GM18526 (cell line): ENCODE data around the gene NPC1L1.

Experiments
- POLR2A ChIP-seq: IDR thresholded peaks from 3 replicates; pipeline ENCODE4 v1.6.1; 2011; ENCODE audit not compliant: insufficient read length; ENCODE audit errors: extremely low read depth

NPC1L1 gene, protein sequence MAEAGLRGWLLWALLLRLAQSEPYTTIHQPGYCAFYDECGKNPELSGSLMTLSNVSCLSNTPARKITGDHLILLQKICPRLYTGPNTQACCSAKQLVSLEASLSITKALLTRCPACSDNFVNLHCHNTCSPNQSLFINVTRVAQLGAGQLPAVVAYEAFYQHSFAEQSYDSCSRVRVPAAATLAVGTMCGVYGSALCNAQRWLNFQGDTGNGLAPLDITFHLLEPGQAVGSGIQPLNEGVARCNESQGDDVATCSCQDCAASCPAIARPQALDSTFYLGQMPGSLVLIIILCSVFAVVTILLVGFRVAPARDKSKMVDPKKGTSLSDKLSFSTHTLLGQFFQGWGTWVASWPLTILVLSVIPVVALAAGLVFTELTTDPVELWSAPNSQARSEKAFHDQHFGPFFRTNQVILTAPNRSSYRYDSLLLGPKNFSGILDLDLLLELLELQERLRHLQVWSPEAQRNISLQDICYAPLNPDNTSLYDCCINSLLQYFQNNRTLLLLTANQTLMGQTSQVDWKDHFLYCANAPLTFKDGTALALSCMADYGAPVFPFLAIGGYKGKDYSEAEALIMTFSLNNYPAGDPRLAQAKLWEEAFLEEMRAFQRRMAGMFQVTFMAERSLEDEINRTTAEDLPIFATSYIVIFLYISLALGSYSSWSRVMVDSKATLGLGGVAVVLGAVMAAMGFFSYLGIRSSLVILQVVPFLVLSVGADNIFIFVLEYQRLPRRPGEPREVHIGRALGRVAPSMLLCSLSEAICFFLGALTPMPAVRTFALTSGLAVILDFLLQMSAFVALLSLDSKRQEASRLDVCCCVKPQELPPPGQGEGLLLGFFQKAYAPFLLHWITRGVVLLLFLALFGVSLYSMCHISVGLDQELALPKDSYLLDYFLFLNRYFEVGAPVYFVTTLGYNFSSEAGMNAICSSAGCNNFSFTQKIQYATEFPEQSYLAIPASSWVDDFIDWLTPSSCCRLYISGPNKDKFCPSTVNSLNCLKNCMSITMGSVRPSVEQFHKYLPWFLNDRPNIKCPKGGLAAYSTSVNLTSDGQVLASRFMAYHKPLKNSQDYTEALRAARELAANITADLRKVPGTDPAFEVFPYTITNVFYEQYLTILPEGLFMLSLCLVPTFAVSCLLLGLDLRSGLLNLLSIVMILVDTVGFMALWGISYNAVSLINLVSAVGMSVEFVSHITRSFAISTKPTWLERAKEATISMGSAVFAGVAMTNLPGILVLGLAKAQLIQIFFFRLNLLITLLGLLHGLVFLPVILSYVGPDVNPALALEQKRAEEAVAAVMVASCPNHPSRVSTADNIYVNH (N-terminal part only)

DNA sequence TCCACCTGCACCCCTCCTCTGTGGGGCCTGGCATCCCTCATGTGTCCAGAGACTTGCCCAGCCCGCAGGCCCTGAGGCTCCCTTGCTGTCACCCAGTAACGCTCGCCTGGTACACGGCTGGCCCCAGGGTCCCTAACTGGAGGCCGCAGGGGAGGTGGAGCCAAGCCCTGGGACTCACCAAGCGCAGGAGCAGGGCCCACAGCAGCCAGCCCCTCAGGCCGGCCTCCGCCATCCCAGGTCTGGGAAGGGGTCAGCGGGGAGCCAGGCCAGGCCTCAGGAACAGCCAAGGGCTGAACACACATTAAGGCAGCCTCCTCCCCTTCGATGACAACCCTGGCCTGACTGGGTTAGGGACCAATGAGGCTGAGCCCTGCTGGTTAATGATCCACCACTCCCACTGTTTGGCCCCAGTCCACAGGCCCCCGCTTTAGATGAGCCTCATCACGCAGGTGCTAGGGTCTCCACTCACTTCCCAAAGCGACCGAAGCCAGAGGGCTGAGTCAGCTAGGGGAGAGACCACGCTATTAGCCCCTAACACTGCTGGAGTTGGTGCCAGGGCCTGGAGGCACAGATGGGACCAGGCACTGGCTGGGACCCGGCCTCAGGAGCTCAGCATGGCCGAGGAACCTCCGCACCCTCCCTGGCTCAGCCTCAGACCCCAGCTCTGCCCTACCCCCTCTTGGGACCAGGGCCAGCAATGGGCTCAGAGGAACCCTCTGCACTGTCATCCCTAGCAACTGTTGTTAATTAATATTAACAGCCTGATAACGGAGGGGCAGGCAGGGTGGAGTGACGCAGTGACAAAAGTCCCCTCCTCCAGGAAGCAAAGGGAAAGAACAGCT, at the start of gene NPC1L1:
TSS of gene NPC1L1 (minus strand) at position 303 of the 842 bp plus-strand sequence. CDS start at position 232, 71 bp downstream.
- no peak for TF ChIP-seq POLR2A

DNA sequence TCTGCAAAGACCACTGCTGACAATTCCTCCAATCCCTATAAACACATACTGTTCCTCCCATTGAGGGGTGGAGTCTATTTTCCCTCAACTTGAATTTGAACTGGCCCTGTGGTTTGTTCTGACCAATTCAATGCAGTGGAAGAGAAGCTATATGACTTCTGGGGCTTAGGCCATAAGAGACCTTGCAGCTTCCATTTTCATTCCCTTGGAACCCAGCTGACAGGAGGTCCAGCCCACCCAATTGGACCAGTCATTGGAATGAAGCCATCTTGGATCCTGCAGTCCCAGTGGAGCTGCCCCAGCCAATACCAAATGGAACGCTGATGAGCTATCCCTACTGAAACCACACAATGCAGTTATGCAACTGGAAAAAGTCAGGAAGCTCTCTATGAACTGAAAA, 49.8 kb upstream of the NPC1L1 start:
- TF ChIP-seq POLR2A = no peak

DNA sequence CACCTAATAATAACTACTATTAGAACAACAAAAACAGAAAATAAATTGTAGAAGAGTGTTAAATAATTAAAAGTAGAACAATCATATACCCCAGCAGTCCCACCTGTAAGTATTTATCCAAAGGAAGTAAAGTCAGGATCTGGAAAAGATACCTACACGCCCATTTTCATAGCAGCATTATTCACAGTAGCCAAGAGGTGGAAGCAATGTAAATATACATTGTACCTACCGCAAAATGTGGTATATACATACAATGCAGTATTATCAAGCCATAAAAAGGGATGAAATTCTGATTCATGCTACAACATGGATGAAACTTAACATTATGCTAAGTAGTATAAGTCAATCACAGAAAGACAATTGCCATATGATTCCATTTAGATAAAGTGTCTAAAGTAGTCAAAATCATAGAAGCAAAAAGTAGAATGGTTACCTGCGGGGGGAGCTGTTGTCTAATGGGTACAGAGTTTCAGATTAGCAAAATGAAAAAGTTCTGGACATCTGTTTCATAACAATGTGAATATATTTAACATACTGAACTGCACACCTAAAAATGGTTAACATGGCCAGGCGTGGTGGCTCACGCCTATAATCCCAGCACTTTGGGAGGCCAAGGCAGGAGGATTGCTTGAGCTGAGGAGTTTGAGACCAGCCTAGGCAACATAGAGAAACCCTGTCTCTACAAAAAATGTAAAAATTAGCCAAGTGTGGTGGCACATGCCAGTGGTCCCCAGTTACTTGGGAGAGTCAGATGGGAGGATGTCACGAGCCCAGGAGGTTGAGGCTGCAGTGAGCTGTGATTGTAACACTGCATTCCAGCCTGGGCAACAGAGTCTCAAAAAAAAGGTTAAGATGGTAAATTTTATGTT, 46.9 kb upstream of the NPC1L1 start:
- TF ChIP-seq POLR2A = no peak

DNA sequence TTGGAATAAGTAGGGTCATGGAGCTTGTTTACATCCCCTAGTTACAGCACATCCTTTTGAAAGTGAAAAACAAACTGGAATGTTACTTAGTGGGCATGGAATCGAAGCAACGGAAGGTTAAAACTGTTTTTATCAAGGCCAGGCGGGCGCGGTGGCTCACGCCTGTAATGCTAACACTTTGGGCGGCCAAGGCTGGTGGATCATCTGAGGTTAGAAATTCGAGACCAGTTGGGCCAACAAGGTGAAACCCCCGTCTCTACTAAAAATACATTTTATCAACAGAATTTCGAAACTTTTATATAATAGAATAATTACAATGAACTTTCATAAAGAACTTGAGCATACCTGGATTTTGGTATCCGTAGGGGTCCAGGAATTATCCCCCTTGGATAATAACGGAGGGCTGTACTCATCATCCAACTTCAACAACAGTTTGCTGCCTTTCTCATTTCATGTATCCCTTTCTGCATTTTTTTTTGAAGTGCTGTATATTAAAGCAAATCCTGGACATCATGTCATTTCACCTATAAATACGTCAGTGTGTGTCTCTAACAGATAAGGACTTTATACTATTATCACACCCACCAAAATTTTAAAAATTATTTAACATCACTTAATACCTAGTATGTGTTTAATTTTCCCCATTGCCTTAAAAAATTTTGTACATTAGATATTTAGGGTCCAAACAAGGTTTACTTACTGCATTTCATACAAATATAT, 42.2 kb upstream of the NPC1L1 start:
- TF ChIP-seq POLR2A = no peak

DNA sequence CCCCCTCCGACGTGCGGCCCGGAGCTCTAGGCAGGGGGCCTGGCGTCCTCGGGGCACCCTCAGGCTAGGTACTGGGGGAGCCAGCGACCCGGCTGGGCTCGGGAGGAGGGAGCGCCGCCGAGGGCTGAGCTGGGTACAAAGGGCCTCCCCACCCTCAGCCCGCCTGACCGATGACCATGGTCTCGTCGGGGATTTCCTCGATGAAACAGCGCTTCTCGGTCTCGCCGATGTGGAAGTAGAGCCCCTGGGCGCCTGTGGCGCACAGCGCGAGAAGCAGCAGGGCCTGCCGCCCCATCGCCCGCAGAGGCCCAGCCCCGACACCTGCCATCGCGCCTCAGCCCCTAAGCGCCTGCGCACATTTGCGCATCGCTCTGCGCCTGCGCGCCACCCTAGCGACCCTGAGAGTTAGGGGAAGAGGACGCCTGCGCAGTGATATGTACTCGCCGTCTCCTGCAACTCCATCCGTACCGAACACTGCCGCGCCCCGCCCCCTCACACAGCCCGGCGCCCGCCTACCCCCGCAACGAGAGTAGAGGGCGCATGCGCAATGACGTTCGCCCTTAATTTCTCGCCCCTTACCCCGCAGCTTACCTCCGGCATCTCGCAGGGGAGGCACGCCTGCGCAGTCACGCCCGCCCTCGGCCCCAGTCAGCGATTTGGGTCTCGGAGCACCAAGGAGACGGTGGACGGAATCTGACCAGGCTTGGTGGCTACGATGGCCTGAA, 40.9 kb upstream of the NPC1L1 start, which contains the start of gene TMED4:
TSS of gene TMED4 (minus strand) at position 353 of the 725 bp plus-strand sequence. CDS start at position 328, 25 bp downstream.
- peak; percentile 93 for TF ChIP-seq POLR2A

DNA sequence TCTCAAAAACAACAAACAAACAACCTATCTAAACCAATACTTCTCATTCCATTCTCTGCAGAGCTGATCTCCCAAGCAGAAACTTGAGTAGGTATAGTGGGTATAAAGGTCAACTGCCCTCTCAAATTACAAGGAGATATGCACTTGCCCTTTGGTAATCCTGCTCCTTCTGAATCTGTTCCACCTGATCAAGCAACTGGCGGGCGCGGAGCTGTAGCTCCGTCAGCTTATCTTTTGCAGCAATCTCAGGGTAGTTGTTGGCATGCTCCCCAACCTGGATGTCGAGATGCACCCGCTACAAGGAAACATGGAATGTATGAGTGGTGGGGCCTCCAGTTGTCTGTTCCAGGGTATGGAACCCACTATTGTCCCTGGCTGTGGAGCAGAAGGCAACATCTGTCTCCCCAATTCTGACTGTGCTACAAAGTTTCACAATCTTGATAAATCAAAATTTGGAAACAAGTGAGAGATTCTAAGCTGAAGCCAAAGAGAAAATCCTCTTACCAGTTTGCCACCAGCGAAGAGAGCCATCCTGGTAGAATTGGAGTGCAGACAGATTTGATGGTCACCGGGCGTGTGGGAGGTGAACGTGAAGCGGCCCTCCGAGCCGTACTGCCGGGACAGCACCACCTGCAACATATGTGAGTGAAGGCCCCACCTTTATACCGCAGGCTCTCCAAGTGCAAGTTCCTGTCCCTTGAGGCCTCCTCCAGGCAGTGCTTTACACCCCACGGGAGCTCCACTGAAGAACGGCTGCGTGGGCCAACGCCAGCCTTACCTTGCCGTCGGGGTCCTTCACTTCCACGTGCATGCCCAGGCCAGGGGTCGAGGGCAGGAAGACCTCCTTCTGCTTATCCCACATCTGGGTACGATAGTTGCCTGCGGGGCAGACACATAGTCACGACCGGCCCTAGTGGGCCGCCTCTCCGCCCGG, 40.1 kb upstream of the NPC1L1 start:
- TF ChIP-seq POLR2A = no peak

DNA sequence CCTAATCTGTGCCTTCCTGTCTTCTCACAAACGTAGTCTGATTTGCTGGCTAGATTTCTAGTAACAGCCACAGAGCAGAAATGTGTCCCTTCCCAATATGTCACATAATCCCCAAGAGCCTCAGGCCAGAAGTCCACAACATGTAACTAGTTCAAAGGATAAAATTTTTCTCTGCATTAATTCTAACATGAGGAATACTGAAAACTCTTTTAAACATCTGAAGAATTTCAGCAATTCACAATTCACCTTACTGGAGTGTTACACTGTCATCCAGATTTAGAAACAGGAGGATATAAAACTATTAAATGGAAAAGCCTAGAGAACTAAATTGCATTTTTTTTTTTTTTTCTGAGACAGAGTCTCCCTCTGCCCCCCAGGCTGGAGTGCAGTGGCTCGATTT, 35.1 kb upstream of the NPC1L1 start:
- TF ChIP-seq POLR2A = no peak

DNA sequence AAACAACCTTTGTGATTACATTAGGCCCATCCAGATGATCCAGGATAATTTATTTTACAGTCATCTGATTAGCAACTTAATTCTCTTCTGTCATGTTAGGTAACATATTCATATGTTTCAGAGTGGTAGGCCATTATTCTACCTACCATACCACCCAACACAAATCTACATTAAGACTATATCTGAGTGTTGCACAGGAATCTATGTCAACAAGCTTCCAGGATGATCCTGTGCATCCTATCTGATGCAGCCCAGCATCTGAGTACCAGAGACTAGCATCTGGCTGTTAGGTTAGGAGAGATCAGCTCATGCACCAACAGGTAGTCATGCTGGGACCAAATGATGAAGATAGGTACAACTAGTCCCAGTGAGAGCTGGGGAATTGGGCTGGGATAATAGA, 33.9 kb upstream of the NPC1L1 start:
- no peak for TF ChIP-seq POLR2A

DNA sequence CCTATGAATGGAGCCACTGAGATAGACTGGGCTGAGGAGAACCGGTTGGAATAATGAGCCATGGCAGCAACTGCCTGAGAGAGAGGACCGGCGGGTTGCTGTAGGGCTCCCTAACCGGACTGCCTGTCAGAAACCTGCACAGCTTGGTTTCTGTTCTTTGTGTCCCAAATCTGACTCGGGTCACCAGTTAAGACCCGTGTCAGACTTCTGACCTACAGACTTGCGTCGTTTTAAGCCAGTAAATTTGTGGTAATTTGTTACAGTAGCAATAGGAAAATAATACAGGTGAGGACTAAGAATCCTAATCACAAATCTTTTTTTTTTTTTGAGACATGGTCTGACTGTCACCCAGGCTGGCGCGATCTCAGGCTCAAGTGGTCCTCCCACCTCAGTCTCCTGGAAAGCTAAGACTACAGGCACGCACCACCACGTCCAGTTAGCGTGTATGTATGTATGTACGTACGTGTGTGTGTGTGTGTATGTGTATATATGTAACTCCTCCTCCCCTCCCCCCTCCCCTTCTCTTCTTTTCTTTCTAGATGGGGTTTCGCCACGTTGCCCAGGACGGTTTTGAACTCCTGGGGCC, 33.2 kb upstream of the NPC1L1 start:
- TF ChIP-seq POLR2A = no peak

DNA sequence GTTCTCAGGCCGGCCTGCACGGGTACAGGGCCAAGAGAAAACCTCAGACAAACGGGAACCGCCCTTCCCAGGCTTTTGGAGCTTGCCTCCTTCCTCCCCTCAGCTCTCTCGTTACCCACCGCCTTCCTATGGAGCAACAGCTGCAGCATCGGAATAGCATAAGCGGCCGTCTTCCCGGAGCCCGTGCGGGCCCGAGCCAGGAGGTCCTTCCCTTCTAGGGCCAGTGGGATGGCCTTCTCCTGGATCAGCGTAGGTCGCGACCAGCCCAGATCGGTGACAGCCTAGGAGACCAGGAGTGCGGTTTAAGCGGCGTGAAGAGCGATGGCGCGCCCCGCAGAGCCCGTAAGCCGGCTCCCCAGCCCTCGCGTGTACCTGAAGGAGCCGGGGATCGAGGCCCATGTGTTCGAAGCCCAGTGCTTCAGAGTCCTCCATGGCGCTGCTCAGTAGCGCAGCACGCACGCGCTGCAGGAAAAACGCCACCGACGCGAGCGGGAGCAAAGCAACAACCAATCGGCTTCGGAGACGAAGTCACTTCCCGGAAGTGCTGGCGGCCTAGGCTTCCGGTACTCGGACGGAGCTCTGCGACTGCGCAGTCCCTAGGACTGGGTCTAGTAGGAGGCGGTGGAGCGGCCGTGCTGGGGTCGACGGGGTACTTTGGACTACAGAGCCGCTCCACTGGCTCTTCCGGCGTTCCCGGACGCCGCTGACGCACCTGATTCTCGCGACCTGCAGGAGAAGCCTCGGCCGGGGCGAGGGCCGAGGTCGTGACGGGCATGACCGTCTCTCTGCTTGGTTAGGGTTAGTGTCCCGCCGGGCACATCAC, 32.5 kb upstream of the NPC1L1 start, which contains the start of gene DDX56:
TSS of gene DDX56 (minus strand) at position 445 of the 823 bp plus-strand sequence. CDS start at position 432, 13 bp downstream.
- TF ChIP-seq POLR2A = peak; percentile 98
